SK-N-SH (cell line): ENCODE data around the gene MAGEA11.
"Not testable (repeated sequence)": the region's sequence is repeated elsewhere in the genome, so short reads cannot be mapped to it uniquely, and the experiment has no call there.

ENCODE experiments used
- CTCF ChIP-seq: fragments of 200-600 bp; sonication (generic); IDR thresholded peaks from 2 replicates; pipeline ENCODE4 v1.6.1; 2017; ENCODE audit warnings: antibody characterized with exemption, mild to moderate bottlenecking, moderate library complexity
- EP300 ChIP-seq, 2 experiments: IDR thresholded peaks; 2 replicates each; pipeline versions ENCODE4 v1.4.0 to v1.6.1; 2012; ENCODE audit warnings: borderline replicate concordance in 1 of 2, low read depth in 1 of 2, low read length in 1 of 2
- POLR2AphosphoS5 ChIP-seq: IDR thresholded peaks from 2 replicates; pipeline ENCODE4 v1.6.1; 2012; ENCODE audit warnings: low read depth, low read length
- RAD21 ChIP-seq: IDR thresholded peaks from 2 replicates; pipeline ENCODE4 v1.6.1; 2012; ENCODE audit warnings: mild to moderate bottlenecking, low read length
- TAF1 ChIP-seq: IDR thresholded peaks from 2 replicates; pipeline ENCODE4 v1.6.1; 2012; ENCODE audit warnings: low read depth, mild to moderate bottlenecking, low read length, moderate library complexity, borderline replicate concordance
- YY1 ChIP-seq: IDR thresholded peaks from 2 replicates; pipeline ENCODE4 v1.4.0; 2012; ENCODE audit warnings: low read depth, mild to moderate bottlenecking

GRCh38 chrX:149721241-149721640, 9.4 kb downstream of the MAGEA11 start:
- TF ChIP-seq POLR2AphosphoS5; CTCF; EP300 (IDR thresholded peaks at IDR 0.05; ENCODE audit: borderline replicate concordance in 1 of 2, low read depth in 1 of 2, low read length in 1 of 2); RAD21; TAF1; YY1: not testable (repeated sequence)
